Measurements from ENCODE around the gene FOSL2.

DNA sequence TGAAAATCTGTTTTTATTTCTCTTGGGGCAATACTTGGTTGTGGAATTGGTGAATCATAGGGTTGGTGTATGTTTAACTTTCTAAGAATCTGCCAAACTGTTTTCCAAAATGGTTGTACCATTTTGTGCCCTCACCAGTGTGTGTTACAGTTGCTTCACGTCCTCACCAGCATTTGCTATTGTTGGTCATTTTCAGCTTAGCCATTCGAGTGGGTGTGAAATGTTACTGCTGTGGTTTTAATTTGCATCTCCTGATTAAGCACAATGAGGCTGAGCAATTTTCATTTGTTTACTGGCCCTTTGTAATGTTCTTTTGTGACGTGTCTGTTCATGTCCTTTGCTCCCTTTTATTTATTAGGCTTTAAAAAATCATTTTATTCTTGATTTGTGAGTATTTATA, 49.7 kb downstream of the FOSL2 start:
- no peak for TF ChIP-seq FOXP1 (CRISPR knock-in tag; IDR thresholded peaks at IDR 0.05; ENCODE audit: borderline replicate concordance)
- no peak for TF ChIP-seq ESRRA (CRISPR knock-in tag; IDR thresholded peaks at IDR 0.05; ENCODE audit: borderline replicate concordance)
- TF ChIP-seq, protein P1, sequence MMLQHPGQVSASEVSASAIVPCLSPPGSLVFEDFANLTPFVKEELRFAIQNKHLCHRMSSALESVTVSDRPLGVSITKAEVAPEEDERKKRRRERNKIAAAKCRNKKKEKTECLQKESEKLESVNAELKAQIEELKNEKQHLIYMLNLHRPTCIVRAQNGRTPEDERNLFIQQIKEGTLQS (CRISPR knock-in tag; conservative IDR thresholded peaks at IDR 0.05), result no peak
- TF ChIP-seq NFE2L1 (CRISPR knock-in tag; IDR thresholded peaks at IDR 0.05), result no peak
- no peak for TF ChIP-seq CTCF (IDR thresholded peaks at IDR 0.05)
- TF ChIP-seq, protein P2, sequence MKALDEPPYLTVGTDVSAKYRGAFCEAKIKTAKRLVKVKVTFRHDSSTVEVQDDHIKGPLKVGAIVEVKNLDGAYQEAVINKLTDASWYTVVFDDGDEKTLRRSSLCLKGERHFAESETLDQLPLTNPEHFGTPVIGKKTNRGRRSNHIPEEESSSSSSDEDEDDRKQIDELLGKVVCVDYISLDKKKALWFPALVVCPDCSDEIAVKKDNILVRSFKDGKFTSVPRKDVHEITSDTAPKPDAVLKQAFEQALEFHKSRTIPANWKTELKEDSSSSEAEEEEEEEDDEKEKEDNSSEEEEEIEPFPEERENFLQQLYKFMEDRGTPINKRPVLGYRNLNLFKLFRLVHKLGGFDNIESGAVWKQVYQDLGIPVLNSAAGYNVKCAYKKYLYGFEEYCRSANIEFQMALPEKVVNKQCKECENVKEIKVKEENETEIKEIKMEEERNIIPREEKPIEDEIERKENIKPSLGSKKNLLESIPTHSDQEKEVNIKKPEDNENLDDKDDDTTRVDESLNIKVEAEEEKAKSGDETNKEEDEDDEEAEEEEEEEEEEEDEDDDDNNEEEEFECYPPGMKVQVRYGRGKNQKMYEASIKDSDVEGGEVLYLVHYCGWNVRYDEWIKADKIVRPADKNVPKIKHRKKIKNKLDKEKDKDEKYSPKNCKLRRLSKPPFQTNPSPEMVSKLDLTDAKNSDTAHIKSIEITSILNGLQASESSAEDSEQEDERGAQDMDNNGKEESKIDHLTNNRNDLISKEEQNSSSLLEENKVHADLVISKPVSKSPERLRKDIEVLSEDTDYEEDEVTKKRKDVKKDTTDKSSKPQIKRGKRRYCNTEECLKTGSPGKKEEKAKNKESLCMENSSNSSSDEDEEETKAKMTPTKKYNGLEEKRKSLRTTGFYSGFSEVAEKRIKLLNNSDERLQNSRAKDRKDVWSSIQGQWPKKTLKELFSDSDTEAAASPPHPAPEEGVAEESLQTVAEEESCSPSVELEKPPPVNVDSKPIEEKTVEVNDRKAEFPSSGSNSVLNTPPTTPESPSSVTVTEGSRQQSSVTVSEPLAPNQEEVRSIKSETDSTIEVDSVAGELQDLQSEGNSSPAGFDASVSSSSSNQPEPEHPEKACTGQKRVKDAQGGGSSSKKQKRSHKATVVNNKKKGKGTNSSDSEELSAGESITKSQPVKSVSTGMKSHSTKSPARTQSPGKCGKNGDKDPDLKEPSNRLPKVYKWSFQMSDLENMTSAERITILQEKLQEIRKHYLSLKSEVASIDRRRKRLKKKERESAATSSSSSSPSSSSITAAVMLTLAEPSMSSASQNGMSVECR (CRISPR knock-in tag; IDR thresholded peaks at IDR 0.05; ENCODE audit: borderline replicate concordance), result no peak
- TF ChIP-seq, protein P3, sequence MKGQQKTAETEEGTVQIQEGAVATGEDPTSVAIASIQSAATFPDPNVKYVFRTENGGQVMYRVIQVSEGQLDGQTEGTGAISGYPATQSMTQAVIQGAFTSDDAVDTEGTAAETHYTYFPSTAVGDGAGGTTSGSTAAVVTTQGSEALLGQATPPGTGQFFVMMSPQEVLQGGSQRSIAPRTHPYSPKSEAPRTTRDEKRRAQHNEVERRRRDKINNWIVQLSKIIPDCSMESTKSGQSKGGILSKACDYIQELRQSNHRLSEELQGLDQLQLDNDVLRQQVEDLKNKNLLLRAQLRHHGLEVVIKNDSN (CRISPR knock-in tag; IDR thresholded peaks at IDR 0.05), result no peak
- no peak for TF ChIP-seq STAT6 (CRISPR knock-in tag; conservative IDR thresholded peaks at IDR 0.05; ENCODE audit: low read depth)
